HEK293 (cell line): ENCODE results near the gene MAB21L3.

ENCODE experiments used
- CTCF ChIA-PET: fragments of 350-600 bp; formaldehyde crosslinking; extraction: SDS; loops from one replicate; lab custom pipeline; 2021; ENCODE audit warnings: antibody characterized with exemption; lab: Yijun Ruan, JAX
- POLR2A ChIA-PET: fragments of 300-600 bp; formaldehyde crosslinking; extraction: SDS; loops from one replicate; lab custom pipeline; 2020; ENCODE audit warnings: antibody characterized with exemption, inconsistent platforms; lab: Yijun Ruan, JAX
- H3K27ac ChIP-seq: fragments of 200-500 bp; sonication (Bioruptor generic); 2 replicates; pipeline ENCODE4 v1.5.1; 2014; ENCODE audit warnings: low read depth, low read length, control low read depth, inconsistent platforms; ENCODE audit errors: extremely low read depth
- H3K36me3 ChIP-seq, 2 experiments: fragments of 200-500 bp in 1 of 2; sonication (Bioruptor generic) in 1 of 2; 1 replicate in 1 of 2; 2 replicates in 1 of 2; pipeline ENCODE4 v1.5.1; 2014 to 2017; ENCODE audit warnings: inconsistent platforms in 2 of 2, low read length in 2 of 2; ENCODE audit not compliant: control insufficient read depth in 2 of 2, insufficient read depth in 1 of 2
- H3K4me1 ChIP-seq: fragments of 200-500 bp; sonication (Bioruptor generic); 2 replicates; pipeline ENCODE4 v1.5.1; 2014; ENCODE audit warnings: mild to moderate bottlenecking, low read length, inconsistent platforms; ENCODE audit not compliant: control insufficient read depth, insufficient read depth
- H3K4me3 ChIP-seq: 2 replicates; pipeline ENCODE4 v1.5.1; 2011; ENCODE audit warnings: low read depth, mild to moderate bottlenecking, control low read depth, low read length, moderate library complexity
- H3K9me3 ChIP-seq: fragments of 200-500 bp; sonication (Bioruptor generic); 2 replicates; pipeline ENCODE4 v1.5.1; 2014; ENCODE audit warnings: low read depth, low read length, inconsistent platforms; ENCODE audit not compliant: control insufficient read depth, insufficient read depth
- KLF16 ChIP-seq: fragments of 450-650 bp; formaldehyde crosslinking; IDR thresholded peaks from 2 replicates; pipeline ENCODE4 v1.5.1; 2017; ENCODE audit warnings: missing biosample characterization, missing genetic modification characterization
- ZEB2 ChIP-seq: fragments of 450-650 bp; formaldehyde crosslinking; IDR thresholded peaks from 2 replicates; pipeline ENCODE4 v1.5.1; 2016; ENCODE audit warnings: missing biosample characterization, missing genetic modification characterization
- ZIC2 ChIP-seq: fragments of 450-650 bp; formaldehyde crosslinking; IDR thresholded peaks from 2 replicates; pipeline ENCODE4 v1.5.1; 2016; ENCODE audit warnings: missing biosample characterization, missing genetic modification characterization
- ZNF114 ChIP-seq: fragments of 450-650 bp; formaldehyde crosslinking; IDR thresholded peaks from 2 replicates; pipeline ENCODE4 v1.5.0; 2017; ENCODE audit warnings: missing biosample characterization, missing genetic modification characterization
- ZNF121 ChIP-seq: fragments of 450-650 bp; formaldehyde crosslinking; IDR thresholded peaks from 2 replicates; pipeline ENCODE4 v1.5.1; 2016; ENCODE audit warnings: missing biosample characterization, missing genetic modification characterization
- ZNF157 ChIP-seq: fragments of 450-650 bp; formaldehyde crosslinking; IDR thresholded peaks from 2 replicates; pipeline ENCODE4 v1.5.1; 2016; ENCODE audit warnings: missing biosample characterization, missing genetic modification characterization
- ZNF175 ChIP-seq: fragments of 450-650 bp; formaldehyde crosslinking; IDR thresholded peaks from 2 replicates; pipeline ENCODE4 v1.5.1; 2016; ENCODE audit warnings: missing biosample characterization, missing genetic modification characterization
- ZNF184 ChIP-seq: fragments of 450-650 bp; IDR thresholded peaks from 2 replicates; pipeline ENCODE4 v1.5.1; 2018; ENCODE audit warnings: missing biosample characterization, mild to moderate bottlenecking, missing genetic modification characterization
- ZNF202 ChIP-seq: fragments of 450-650 bp; formaldehyde crosslinking; IDR thresholded peaks from 2 replicates; pipeline ENCODE4 v1.5.1; 2016; ENCODE audit warnings: missing biosample characterization, missing genetic modification characterization, borderline replicate concordance
- ZNF211 ChIP-seq: fragments of 450-650 bp; formaldehyde crosslinking; IDR thresholded peaks from 2 replicates; pipeline ENCODE4 v1.5.1; 2016; ENCODE audit warnings: low read depth, missing biosample characterization, missing genetic modification characterization
- ZNF366 ChIP-seq: fragments of 450-650 bp; formaldehyde crosslinking; conservative IDR thresholded peaks from 2 replicates; pipeline ENCODE4 v1.5.1; 2016; ENCODE audit warnings: missing biosample characterization, missing genetic modification characterization
- ZNF501 ChIP-seq: fragments of 450-650 bp; formaldehyde crosslinking; IDR thresholded peaks from 2 replicates; pipeline ENCODE4 v1.5.1; 2016; ENCODE audit warnings: missing biosample characterization, missing genetic modification characterization
- ZNF670 ChIP-seq: fragments of 450-650 bp; formaldehyde crosslinking; IDR thresholded peaks from 2 replicates; pipeline ENCODE4 v1.5.1; 2016; ENCODE audit warnings: missing biosample characterization, missing genetic modification characterization, low read depth
- ZNF677 ChIP-seq: fragments of 450-650 bp; IDR thresholded peaks from 2 replicates; pipeline ENCODE4 v1.5.0; 2018; ENCODE audit warnings: missing biosample characterization, mild to moderate bottlenecking, missing genetic modification characterization, moderate library complexity
- ZNF747 ChIP-seq: fragments of 450-650 bp; formaldehyde crosslinking; IDR thresholded peaks from 2 replicates; pipeline ENCODE4 v1.5.1; 2016; ENCODE audit warnings: missing biosample characterization, missing genetic modification characterization
- ZNF837 ChIP-seq: fragments of 450-650 bp; formaldehyde crosslinking; IDR thresholded peaks from 2 replicates; pipeline ENCODE4 v1.5.1; 2016; ENCODE audit warnings: missing biosample characterization, missing genetic modification characterization
- ZSCAN30 ChIP-seq: fragments of 450-650 bp; IDR thresholded peaks from 2 replicates; pipeline ENCODE4 v1.5.1; 2018; ENCODE audit warnings: missing biosample characterization, mild to moderate bottlenecking, missing genetic modification characterization, moderate library complexity
- TF ChIP-seq, protein P1 (sequence below): fragments of 450-650 bp; formaldehyde crosslinking; IDR thresholded peaks from 2 replicates; pipeline ENCODE4 v1.5.1; 2016; ENCODE audit warnings: missing biosample characterization, missing genetic modification characterization

The MAB21L3 gene

GRCh38 chr1:116168277-116169032 lies 57.3 kb downstream of the MAB21L3 start (continued):
- TF ChIP-seq, protein P1, sequence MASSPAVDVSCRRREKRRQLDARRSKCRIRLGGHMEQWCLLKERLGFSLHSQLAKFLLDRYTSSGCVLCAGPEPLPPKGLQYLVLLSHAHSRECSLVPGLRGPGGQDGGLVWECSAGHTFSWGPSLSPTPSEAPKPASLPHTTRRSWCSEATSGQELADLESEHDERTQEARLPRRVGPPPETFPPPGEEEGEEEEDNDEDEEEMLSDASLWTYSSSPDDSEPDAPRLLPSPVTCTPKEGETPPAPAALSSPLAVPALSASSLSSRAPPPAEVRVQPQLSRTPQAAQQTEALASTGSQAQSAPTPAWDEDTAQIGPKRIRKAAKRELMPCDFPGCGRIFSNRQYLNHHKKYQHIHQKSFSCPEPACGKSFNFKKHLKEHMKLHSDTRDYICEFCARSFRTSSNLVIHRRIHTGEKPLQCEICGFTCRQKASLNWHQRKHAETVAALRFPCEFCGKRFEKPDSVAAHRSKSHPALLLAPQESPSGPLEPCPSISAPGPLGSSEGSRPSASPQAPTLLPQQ (tag by site-specific recombination): no peak
- TF ChIP-seq ZNF501 (tag by site-specific recombination) (no peak), ZIC2 (tag by site-specific recombination) (no peak; the same call in 1 of the 2 replicates), ZNF837 (tag by site-specific recombination) (no peak), ZNF202 (tag by site-specific recombination) (no peak), ZNF677 (tag by site-specific recombination) (no peak), ZSCAN30 (peak; percentile 55; the same call in 1 of the 2 replicates)

GRCh38 chr1:116169898-116170297 lies 58.7 kb downstream of the MAB21L3 start:
- CTCF ChIA-PET: interaction anchor here (0.7 to 0.9 kb wide), 2 partner anchors 31 to 316 kb away, joined by 3 to 5 read pairs; no protein-coding TSS in a partner anchor
- TF ChIP-seq ZNF121 (peak; percentile 53; the same call in 1 of the 2 replicates), ZNF747 (tag by site-specific recombination) (no peak)
- TF ChIP-seq, all 188 proteins: peak for 1
- POLR2A ChIA-PET: interaction anchor here (0.7 kb wide), 1 partner anchor 19 kb away, joined by 3 read pairs; no protein-coding TSS in a partner anchor
- Histone ChIP-seq H3K9me3 (no peaks in the 10 kb centered on the region), H3K36me3 (no peaks in the 10 kb centered on the region), H3K27ac (no peak overlapping the region), H3K4me3 (no peak overlapping the region), H3K4me1 (no peaks in the 10 kb centered on the region)

- ChIA-PET CTCF (interaction anchor here (0.6 to 1.0 kb wide), 2 partner anchors 32 to 172 kb away, joined by 5 to 6 read pairs; no protein-coding TSS in a partner anchor), POLR2A (no interaction called here)
- Histone ChIP-seq H3K36me3 (no peaks in the 10 kb centered on the region), H3K4me3 (no peak overlapping the region), H3K27ac (no peak overlapping the region), H3K9me3 (no peaks in the 10 kb centered on the region), H3K4me1 (no peaks in the 10 kb centered on the region)
- TF ChIP-seq ZNF114 (tag by site-specific recombination) (no peak), KLF16 (no peak)
Observed at GRCh38 chr1:116170721-116171589, 59.8 kb downstream of the MAB21L3 start.

DNA sequence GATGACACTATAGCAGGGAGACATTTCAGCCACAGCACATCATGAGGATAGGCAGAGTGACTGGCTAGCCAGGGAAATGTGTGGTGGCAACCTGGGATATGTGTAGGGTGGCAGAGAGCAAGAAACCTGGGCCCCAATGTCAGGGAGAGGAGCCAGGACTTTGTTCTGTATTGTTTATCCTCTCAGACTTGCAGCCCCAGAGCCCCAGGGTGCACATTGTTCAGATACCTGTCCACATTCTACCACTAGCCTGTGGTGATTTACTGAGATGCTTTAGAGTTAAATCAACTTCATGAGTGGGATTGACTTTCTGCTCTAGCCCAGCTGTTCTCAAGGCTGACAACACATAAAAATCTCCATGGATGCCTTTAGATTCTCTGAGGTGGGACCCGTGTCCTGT lies 61.5 kb downstream of the MAB21L3 start:
- TF ChIP-seq ZNF677 (tag by site-specific recombination): no peak
- TF ChIP-seq ZEB2 (tag by site-specific recombination): no peak
- TF ChIP-seq ZNF366 (tag by site-specific recombination): no peak
- TF ChIP-seq ZNF211: no peak
- no peak for TF ChIP-seq ZNF175 (tag by site-specific recombination)
- TF ChIP-seq ZNF157: no peak
- TF ChIP-seq ZNF184 (tag by site-specific recombination): no peak
- no peak for TF ChIP-seq ZNF670
- Histone ChIP-seq H3K27ac (no peak overlapping the region), H3K9me3 (no peaks in the 10 kb centered on the region), H3K4me3 (no peak overlapping the region), H3K36me3 (no peaks in the 10 kb centered on the region), H3K4me1 (no peaks in the 10 kb centered on the region)
- ChIA-PET POLR2A (no interaction called here), CTCF (interaction anchor here (0.5 to 0.9 kb wide), 2 partner anchors 63 to 300 kb away, joined by 3 read pairs; no protein-coding TSS in a partner anchor)
